Measurements from ENCODE around the gene DFFA. TPM values are rescaled to one million over a fixed set of nuclear protein-coding genes. Genes with fewer than 3 reads are reported as not detected.

The DFFA gene
- total and polyA plus RNA-seq, 7 donors: 9.6 to 24.6 (median 19.3) TPM

- 87 to 90% methylated on average over 7 of the region's 7 CpGs for WGBS, 2 donors
- intact Hi-C loops (cut with DNase I): no loop called here
Measured at GRCh38 chr1:10456661-10457060, 15.7 kb downstream of the DFFA start.

GRCh38 chr1:10456048-10456447 is 16.3 kb downstream of the DFFA start:
- Histone ChIP-seq H3K27me3 (peaks cover 0 to 7% (median 0%) of the 10 kb centered on the region in 3 donors), H3K9me3 (no peaks in the 10 kb centered on the region), H3K4me3 (no peak overlapping the region), H3K4me1 (peaks cover 0 to 6% (median 3%) of the 10 kb centered on the region in 4 donors), H3K27ac (no peak overlapping the region), H3K36me3 (peaks cover 0 to 2% (median under 1%) of the 10 kb centered on the region in 4 donors)
- WGBS, 2 donors: 92 to 93% methylated on average over 5 of the region's 5 CpGs
- intact Hi-C loops (cut with DNase I): no loop called here
- no peak for DNase-seq
- TF ChIP-seq POLR2A (IDR thresholded peaks at IDR 0.05) (no peak), POLR2AphosphoS5 (IDR thresholded peaks at IDR 0.05) (no peak), EP300 (IDR thresholded peaks at IDR 0.05) (no peak), CTCF (IDR thresholded peaks at IDR 0.05) (no peak)

More at GRCh38 chr1:10456661-10457060, 15.7 kb downstream of the DFFA start:
- Histone ChIP-seq H3K36me3 (peaks cover 0 to 8% (median 5%) of the 10 kb centered on the region in 4 donors), H3K27me3 (peaks cover 0 to under 1% (median 0%) of the 10 kb centered on the region in 3 donors), H3K27ac (no peak overlapping the region), H3K4me3 (no peak overlapping the region), H3K9me3 (no peaks in the 10 kb centered on the region), H3K4me1 (no peaks in the 10 kb centered on the region)
- TF ChIP-seq CTCF (IDR thresholded peaks at IDR 0.05) (no peak), POLR2AphosphoS5 (IDR thresholded peaks at IDR 0.05) (no peak), POLR2A (IDR thresholded peaks at IDR 0.05) (no peak), EP300 (IDR thresholded peaks at IDR 0.05) (no peak)
- DNase-seq: no peak

GRCh38 chr1:10451287-10451686 is 21.0 kb downstream of the DFFA start:
- H3K4me3 ChIP-seq: no peak overlapping the region

GRCh38 chr1:10450836-10451235 is 21.5 kb downstream of the DFFA start:
- no peaks in the 10 kb centered on the region for H3K9me3 ChIP-seq
- no peak for DNase-seq
- intact Hi-C loops (cut with DNase I): no loop called here
- TF ChIP-seq EP300 (IDR thresholded peaks at IDR 0.05) (no peak), POLR2A (IDR thresholded peaks at IDR 0.05) (no peak), POLR2AphosphoS5 (IDR thresholded peaks at IDR 0.05) (no peak), CTCF (IDR thresholded peaks at IDR 0.05) (no peak)
- H3K27me3 ChIP-seq: peaks cover 0 to 32% (median 14%) of the 10 kb centered on the region in 3 donors
- H3K36me3 ChIP-seq: no peaks in the 10 kb centered on the region
- H3K27ac ChIP-seq: no peak overlapping the region
- H3K4me1 ChIP-seq: peaks cover 0 to 12% (median 3%) of the 10 kb centered on the region in 4 donors
- H3K4me3 ChIP-seq: no peak overlapping the region
- 55 to 64% methylated on average over 6 of the region's 6 CpGs for whole genome bisulfite sequencing, 2 donors

More at GRCh38 chr1:10451287-10451686, 21.0 kb downstream of the DFFA start:
- 25 to 30% methylated on average over 10 of the region's 10 CpGs for WGBS, 2 donors
- H3K4me1 ChIP-seq: peaks cover 0 to 12% (median 3%) of the 10 kb centered on the region in 4 donors
- peaks cover 0 to 32% (median 14%) of the 10 kb centered on the region in 3 donors for H3K27me3 ChIP-seq
- intact Hi-C loops (cut with DNase I): no loop called here
- no peak overlapping the region for H3K27ac ChIP-seq
- DNase-seq: no peak
- TF ChIP-seq EP300 (IDR thresholded peaks at IDR 0.05): no peak
- no peak for TF ChIP-seq POLR2AphosphoS5 (IDR thresholded peaks at IDR 0.05)
- no peak for TF ChIP-seq POLR2A (IDR thresholded peaks at IDR 0.05)
- no peak for TF ChIP-seq CTCF (IDR thresholded peaks at IDR 0.05)
- H3K36me3 ChIP-seq: no peaks in the 10 kb centered on the region
- no peaks in the 10 kb centered on the region for H3K9me3 ChIP-seq
